Measurements from ENCODE around the gene SMC2.

SMC2 gene

GRCh38 chr9:104093647-104094533, at the start of gene SMC2:
TSS of gene SMC2 (plus strand) at chr9:104094309. CDS start at chr9:104095385, 1,076 bp downstream.
- DNase-seq (ENCODE audit: low read depth in 2 of 2): peak; percentile 85 to 88

GRCh38 chr9:104068546-104068945, 25.6 kb upstream of the SMC2 start:
- no peak for DNase-seq (ENCODE audit: low read depth in 2 of 2)

GRCh38 chr9:104069288-104069687, 24.8 kb upstream of the SMC2 start:
- no peak for DNase-seq (ENCODE audit: low read depth in 2 of 2)

GRCh38 chr9:104071589-104071988, 22.5 kb upstream of the SMC2 start:
- DNase-seq (ENCODE audit: low read depth in 2 of 2): no peak

GRCh38 chr9:104073098-104073769, 20.9 kb upstream of the SMC2 start:
- no peak for DNase-seq (ENCODE audit: low read depth in 2 of 2)

- no peak for DNase-seq (ENCODE audit: low read depth in 2 of 2)
Observed at GRCh38 chr9:104073770-104074133, 20.4 kb upstream of the SMC2 start.

- DNase-seq (ENCODE audit: low read depth in 2 of 2): no peak
Observed at GRCh38 chr9:104074876-104075275, 19.2 kb upstream of the SMC2 start.

GRCh38 chr9:104075801-104076753, 18.0 kb upstream of the SMC2 start:
- DNase-seq (ENCODE audit: low read depth in 2 of 2): no peak

GRCh38 chr9:104078596-104078995, 15.5 kb upstream of the SMC2 start:
- no peak for DNase-seq (ENCODE audit: low read depth in 2 of 2)

GRCh38 chr9:104080983-104081382, 13.1 kb upstream of the SMC2 start:
- DNase-seq (ENCODE audit: low read depth in 2 of 2): no peak

GRCh38 chr9:104082168-104082567, 11.9 kb upstream of the SMC2 start:
- DNase-seq (ENCODE audit: low read depth in 2 of 2): no peak

- DNase-seq (ENCODE audit: low read depth in 2 of 2): no peak
Observed at GRCh38 chr9:104085525-104085924, 8.6 kb upstream of the SMC2 start.

GRCh38 chr9:104087894-104088293, 6.2 kb upstream of the SMC2 start:
- DNase-seq (ENCODE audit: low read depth in 2 of 2): no peak

- no peak for DNase-seq (ENCODE audit: low read depth in 2 of 2)
Observed at GRCh38 chr9:104088416-104088815, 5.7 kb upstream of the SMC2 start.

GRCh38 chr9:104090578-104090977, 3.5 kb upstream of the SMC2 start:
- DNase-seq (ENCODE audit: low read depth in 2 of 2): no peak

GRCh38 chr9:104091116-104091515, 3.0 kb upstream of the SMC2 start:
- DNase-seq (ENCODE audit: low read depth in 2 of 2): no peak

GRCh38 chr9:104091708-104092107, 2.4 kb upstream of the SMC2 start:
- no peak for DNase-seq (ENCODE audit: low read depth in 2 of 2)

GRCh38 chr9:104092192-104092591, 1.9 kb upstream of the SMC2 start:
- no peak for DNase-seq (ENCODE audit: low read depth in 2 of 2)

GRCh38 chr9:104092875-104093600, 1.1 kb upstream of the SMC2 start:
- DNase-seq (ENCODE audit: low read depth in 2 of 2): no peak

GRCh38 chr9:104094534-104095015, 466 bp downstream of the SMC2 start:
- no peak for DNase-seq (ENCODE audit: low read depth in 2 of 2)

- DNase-seq (ENCODE audit: low read depth in 2 of 2): no peak
Observed at GRCh38 chr9:104099630-104100029, 5.5 kb downstream of the SMC2 start.
